ENCODE measurements around the gene SPSB2. TPM values are rescaled to one million over a fixed set of nuclear protein-coding genes. Genes with fewer than 3 reads are reported as not detected.

Gene SPSB2
- total and polyA plus RNA-seq, 9 of the 15 experiments (the other 6 are each of a cell fraction or from before 2014, with no cell fraction given) = 0.10 to 10.6 (median 1.9) TPM

DNA sequence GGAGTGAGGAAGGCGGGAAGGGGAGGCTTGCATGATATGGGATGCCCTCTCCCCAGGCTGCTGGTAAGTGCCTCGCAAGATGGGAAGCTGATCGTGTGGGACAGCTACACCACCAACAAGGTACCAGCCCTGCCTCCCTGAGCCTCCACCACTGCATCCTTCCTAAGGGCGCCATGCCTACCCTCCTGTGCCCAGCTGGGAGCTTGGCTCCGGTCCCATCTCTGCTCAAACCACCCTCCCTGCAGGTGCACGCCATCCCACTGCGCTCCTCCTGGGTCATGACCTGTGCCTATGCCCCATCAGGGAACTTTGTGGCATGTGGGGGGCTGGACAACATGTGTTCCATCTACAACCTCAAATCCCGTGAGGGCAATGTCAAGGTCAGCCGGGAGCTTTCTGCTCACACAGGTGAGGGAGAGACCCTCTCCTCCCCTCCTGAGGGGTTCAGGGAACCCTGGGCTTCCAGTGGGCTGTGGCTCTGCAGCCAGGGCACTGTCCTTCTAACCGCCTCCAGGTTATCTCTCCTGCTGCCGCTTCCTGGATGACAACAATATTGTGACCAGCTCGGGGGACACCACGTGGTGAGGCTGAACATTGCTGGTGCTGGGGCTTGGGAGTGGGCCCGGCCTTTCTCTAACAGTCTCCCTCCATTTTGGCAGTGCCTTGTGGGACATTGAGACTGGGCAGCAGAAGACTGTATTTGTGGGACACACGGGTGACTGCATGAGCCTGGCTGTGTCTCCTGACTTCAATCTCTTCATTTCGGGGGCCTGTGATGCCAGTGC lies 29.8 kb downstream of the SPSB2 start (continued):
- TF ChIP-seq CHD7 (IDR thresholded peaks at IDR 0.05; ENCODE audit: low read depth, low read length) = no peak
- TF ChIP-seq SIRT6 (IDR thresholded peaks at IDR 0.05; ENCODE audit: low read depth, low read length) = no peak
- TF ChIP-seq UBTF (IDR thresholded peaks at IDR 0.05; ENCODE audit: borderline replicate concordance in 1 of 2, low read depth in 2 of 2, low read length in 2 of 2) = no peak
- TF ChIP-seq ZC3H8 (IDR thresholded peaks at IDR 0.05) = no peak
- peak; percentile 46; the same call in 1 of the 2 replicates for TF ChIP-seq MYC (IDR thresholded peaks at IDR 0.05; ENCODE audit: low read depth, low read length)
- no peak for TF ChIP-seq MYC (CRISPR knock-in tag; IDR thresholded peaks at IDR 0.05; ENCODE audit: borderline replicate concordance, low read depth)
- no peak for TF ChIP-seq FOS (IDR thresholded peaks at IDR 0.05; ENCODE audit: extremely low read depth, insufficient read length)
- TF ChIP-seq, protein P1, sequence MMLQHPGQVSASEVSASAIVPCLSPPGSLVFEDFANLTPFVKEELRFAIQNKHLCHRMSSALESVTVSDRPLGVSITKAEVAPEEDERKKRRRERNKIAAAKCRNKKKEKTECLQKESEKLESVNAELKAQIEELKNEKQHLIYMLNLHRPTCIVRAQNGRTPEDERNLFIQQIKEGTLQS (IDR thresholded peaks at IDR 0.05) = no peak
- TF ChIP-seq, protein P1 (CRISPR knock-in tag; conservative IDR thresholded peaks at IDR 0.05) = no peak
- no peak for TF ChIP-seq ZNF12 (CRISPR knock-in tag; IDR thresholded peaks at IDR 0.05)

All from K562 (cell line).